HG03159 (cell line): Measurements from ENCODE around the gene GCFC2.
A peak's percentile ranks its signal among the peaks of the same experiment; 100 is the strongest.

Experiments used
- ATAC-seq: cut with Tn5 transposase; IDR thresholded peaks from one replicate; pipeline ENCODE4 v1.9.1; 2021; ENCODE audit warnings: mild to moderate bottlenecking, moderate library complexity; ENCODE audit not compliant: unreplicated experiment

Gene GCFC2

DNA sequence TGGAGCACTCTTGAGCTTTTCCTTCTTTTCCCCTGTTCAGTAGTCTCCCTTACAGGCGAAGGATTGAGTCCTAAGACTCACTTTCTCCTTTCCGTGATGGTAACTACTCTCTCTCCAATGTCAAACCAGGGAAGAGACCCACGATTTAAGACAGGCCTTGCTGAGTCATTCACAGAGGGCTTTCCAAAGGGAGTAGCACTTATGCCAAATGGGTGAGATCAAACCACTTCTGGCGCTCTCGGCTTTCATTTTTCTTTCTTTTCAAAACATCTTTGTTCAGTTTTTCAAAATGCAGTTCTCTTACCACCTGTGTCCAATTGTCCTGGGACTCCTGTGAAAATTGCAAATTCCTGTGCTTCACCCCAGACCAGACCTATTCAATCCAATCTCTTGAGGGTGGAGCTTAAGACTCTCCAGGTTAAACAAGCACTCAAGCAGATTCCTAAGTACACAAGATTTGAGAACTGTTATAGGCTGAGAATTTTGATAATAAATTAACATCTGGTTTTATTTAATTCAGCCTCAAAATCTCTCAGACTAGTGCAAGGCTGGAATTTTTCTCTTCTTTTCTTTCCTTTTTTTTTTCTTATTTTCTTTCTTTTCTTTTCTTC is 78.5 kb downstream of the GCFC2 start:
- ATAC-seq: no peak

DNA sequence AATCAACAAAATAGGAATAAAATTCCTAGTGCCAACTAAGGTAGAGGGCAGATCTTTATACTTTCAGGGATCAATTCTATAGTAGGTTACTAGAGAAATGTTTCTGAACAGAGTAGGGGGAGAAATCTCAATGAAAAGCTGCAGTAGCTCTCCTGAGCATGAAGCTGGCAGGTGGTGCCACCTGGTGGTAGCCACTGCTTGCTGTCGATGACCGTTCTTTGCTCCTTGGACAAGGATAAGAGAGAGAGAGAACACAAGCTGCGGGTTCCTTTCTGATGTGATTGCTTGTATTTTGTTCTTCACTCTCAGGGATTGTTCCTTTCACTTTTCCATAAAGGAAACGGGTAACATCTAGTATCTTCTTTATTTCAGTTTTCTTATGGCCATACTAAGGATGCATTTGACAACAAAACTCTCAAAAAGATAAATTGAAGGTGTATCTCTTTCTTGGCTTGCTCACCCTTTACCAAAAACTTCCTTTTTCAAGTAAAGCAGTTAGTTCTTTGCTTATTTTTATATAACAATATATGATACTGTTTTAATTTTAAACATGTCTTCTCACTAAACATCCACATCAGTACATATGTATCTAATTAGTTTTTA is 82.7 kb downstream of the GCFC2 start:
- ATAC-seq: peak; percentile 91

DNA sequence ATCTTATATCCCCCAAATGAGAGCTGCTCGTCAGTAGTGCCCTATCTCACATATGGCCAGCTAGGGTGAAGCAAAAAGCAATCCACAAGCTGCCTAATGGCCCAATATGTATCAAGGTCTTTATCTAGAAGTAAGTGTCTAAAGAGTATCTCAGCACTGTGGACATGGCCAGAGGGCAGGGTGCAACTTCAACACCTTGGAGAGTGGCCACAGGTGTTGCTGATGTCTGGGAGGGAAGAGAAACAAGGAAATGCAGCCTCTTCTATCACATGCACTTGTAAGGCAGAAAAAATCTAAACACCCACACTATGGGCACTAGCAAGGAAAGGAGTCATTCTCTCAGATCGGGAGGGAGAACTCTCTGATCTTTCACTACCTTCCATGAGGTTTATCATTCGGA is 87.8 kb downstream of the GCFC2 start:
- ATAC-seq: no peak

DNA sequence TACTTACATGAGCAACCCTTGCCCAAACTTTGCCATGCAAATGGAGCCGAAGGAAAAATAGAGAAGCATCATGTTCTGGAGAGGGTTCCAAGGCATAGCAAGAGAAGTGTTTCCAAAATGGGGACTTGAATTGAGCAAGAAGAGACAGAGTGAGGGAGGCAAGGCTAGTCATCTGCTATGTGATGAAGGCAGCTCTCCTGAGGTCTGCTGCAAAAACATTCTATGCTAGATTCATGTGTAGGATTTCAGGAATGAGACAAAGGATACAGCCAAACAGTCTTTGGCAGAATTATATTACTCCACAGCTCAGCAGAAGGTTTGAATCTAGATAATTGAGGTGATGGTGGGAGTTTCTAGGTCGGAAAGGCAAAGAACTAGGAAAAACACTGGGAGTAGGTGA is 88.2 kb downstream of the GCFC2 start:
- ATAC-seq: no peak

DNA sequence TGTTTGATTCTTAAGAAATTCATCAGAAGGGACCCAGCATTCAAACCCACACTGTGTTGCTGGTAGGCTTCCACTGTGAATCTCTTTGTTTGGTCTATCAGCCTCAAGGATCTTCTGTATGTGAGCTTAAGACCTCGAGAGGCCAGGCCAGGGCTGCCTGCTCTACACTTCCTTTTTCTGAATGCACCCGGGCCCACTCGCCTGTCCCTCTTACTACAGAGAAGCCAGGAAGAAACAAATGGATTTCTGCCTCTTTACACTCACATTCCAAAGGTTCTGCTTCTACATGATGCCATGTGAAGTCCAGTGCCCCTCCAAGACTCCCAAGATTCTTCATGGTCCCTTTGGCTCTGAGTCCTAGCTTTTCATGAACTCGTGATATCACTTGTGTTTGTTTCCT is 89.5 kb downstream of the GCFC2 start:
- ATAC-seq: no peak

DNA sequence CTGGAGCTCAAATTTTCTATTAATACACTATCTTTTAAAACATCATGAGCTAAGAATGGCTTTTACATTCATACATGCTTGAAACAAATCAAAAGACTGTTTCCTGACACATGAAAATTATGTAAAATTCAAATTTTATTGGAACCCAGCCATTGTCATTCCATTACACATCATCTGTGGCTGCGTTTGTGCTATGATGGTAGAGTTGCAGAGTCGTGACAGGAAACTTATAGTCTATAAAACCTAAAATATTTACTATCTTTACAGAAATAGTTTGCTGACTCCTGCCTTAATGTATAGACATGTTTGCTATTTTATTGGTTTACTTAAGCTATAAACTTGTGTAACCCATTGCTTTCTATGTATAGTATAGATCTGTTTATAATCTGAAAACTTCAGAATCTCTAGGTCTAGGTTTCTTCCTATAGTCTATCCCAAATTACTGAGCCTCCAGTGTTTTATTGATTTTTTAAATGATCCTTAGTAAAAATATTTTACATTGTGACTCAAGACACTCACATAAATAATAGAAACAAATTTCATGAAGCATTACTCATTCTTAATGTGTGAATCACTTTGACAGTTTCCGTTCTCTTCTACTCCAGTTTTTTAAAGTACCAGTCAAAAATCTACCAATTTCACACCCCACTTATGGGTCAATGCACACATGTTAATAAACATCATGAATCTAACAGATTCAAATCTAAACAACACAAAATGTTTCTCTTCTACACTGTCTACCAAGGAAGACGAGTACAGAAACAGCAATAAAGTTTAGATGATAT is 90.6 kb downstream of the GCFC2 start:
- ATAC-seq: no peak

DNA sequence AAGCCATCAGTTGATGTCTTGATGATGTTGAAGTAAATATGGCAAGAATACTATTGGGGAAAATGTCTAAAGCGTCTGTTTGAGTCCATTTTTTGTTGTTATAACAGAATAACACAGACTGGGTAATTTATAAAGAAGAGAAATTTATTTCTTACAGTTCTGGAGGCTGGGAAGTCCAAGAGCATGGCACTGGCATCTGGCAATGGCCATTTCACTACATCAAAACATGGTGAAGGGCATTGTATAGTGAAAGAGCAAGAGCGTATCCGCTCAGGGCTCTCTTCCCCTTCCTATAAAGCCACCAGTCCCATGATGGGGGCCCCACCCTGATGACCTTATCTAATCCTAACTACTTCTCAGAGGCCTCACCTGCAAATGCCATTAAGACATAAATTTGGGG is 93.8 kb downstream of the GCFC2 start:
- ATAC-seq: no peak

DNA sequence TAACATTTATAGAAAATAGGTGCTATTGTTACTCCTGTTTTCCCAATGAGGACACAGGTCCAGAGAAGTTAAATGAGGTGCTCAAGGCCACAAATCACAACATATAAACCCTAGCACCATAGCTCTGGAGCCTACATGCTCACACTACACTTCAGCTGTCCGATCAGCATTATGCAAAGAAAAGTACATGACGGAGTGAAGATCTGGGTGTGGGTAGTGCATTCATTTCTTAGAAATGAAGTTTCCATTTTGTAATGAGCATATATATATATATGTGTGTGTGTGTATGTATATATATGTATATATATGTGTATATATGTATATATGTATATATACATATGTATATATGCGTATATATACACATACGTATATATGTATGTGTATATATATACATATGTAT is 94.3 kb downstream of the GCFC2 start:
- no peak for ATAC-seq

DNA sequence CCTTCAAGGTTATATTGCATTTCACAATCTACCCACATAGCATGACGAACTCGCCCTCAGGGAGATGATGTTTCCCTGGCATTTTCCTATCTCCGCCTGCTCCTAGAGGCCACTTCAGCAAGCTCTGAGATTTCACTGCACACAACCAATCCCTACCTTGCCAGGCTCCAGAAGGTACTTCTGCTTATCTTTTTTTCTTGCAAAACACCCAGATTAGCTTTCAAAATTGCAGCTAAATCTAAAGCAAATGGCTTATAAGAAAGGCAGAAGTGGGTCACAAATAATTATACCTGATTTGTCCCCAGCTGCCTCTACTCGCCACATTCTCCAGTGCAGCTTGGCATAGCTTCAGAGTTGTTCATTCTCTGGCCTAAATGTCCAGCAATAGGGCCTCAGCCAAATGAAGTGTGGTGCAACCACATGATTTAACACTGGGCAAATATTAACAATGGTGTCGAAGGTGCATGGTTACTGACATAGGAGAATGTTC is 96.5 kb downstream of the GCFC2 start:
- no peak for ATAC-seq

DNA sequence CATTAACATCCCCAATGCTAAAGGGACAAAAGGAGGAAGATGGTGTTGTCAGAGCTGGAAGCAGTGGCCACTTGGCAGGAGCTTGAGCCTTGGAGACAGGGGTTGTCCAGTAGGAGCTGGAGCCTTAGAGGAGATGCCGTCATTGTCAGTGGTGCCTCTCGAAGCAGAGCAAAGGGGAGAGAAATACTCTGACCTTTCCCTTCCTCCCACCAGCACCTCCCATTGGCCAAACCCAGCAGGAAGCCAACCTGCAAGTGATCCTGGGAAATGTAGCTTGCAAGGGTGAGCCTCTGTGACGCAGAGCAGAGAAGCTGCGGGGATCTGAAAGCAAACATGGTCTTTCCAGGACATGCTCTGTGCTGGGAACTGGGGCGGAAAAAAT is 97.9 kb downstream of the GCFC2 start:
- no peak for ATAC-seq
